T-helper 2 cell treated with Interferon-gamma antibody and Interleukin-4, amounts not matched to agents 100 ng/mL and 5 ng/mL, for 36 hours (primary cell): Measurements from ENCODE around the gene TERT. TPM values are rescaled to one million over a fixed set of nuclear protein-coding genes. Genes with fewer than 3 reads are reported as not detected.

Experiments used
- intact Hi-C: fragments of 100-400 bp; cut with micrococcal nuclease; formaldehyde crosslinking; loops from one replicate; pipeline ENCODE4 v1.15.1; 2023
- total RNA-seq: library from RNA; stranded (reverse); gene quantifications from 2 replicates; pipeline ENCODE4 v1.2.3, GENCODE V29; 2022

The TERT gene
- total RNA-seq, 1 donor from 2014 or later: 9.0 TPM

DNA sequence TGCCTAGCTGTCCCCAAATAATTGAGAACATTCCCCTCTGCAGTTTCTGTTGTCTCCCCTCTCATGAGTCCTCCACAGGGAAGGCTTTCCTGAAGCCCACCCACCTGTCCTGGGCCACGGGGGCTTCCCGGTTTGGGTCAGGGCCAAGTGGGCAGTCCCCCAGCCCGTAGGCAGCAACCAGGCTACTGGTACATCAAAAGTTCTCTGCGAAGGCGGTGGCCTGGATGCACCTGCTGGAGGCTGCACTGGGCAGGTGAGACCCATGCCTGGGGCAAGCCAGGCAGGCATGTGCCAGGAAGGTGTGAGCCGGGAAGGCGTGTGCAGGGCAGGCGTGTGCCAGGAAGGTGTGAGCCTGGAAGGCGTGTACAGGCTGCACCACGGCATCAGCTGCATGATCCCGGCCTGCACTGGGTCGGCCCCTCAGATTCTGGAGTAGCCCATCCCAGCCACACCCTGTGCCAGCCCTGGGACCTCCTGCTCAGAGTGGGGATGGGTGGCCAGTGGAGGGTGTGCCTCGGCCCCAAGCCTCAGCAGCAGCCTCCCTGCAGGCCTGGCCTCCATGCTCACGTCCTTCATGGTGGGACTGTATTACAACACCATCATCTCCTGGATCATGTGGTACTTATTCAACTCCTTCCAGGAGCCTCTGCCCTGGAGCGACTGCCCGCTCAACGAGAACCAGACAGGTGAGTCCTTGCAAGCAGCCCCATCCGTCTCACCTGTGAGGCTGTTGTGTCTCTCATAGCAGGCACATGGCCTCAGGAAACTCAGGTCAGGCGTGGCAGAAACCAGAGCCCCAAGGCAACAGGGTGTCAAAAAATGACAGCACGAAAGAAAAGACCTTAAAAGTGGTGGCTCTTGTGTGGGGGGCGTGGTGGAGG is 84.7 kb downstream of the TERT start:
- intact Hi-C loops: no loop called here

GRCh38 chr5:1209489-1209852 is 85.4 kb downstream of the TERT start:
- intact Hi-C loops: no loop called here

DNA sequence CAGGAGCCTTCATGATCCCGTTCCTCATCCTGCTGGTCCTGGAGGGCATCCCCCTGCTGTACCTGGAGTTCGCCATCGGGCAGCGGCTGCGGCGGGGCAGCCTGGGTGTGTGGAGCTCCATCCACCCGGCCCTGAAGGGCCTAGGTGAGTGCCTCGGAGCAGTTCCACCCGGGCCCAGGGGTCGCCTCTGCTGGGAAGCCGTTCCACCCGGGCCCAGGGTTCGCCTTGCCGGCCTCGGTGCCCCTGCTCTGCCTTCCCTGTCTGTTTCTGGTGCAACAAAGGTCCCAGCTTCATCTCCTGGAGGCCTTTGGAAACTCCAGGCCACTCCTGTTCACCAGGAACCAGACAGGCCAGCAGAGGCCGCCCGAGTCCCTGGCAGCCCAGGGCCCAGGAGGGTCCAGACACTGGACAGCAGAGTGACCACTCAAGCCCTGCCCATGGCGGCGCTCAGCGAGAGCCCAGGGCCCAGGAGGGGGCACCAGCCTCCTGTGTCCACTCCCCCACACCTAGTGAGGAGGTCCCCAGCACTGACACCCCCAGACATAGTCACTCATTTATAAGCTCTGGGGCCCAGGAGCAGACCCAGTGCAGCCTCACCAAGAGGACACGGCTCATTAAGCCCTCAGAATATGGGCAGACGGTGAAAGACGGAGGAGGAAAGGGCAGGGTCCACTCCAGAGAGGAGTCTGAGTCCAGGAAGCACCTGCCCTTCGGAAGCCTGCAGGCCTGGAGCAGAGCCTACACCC is 86.0 kb downstream of the TERT start:
- intact Hi-C loops: no loop called here

- intact Hi-C loops: no loop called here
Measured at GRCh38 chr5:1208221-1208742, 86.6 kb downstream of the TERT start.

GRCh38 chr5:1207555-1207954 is 87.3 kb downstream of the TERT start:
- intact Hi-C loops: no loop called here

DNA sequence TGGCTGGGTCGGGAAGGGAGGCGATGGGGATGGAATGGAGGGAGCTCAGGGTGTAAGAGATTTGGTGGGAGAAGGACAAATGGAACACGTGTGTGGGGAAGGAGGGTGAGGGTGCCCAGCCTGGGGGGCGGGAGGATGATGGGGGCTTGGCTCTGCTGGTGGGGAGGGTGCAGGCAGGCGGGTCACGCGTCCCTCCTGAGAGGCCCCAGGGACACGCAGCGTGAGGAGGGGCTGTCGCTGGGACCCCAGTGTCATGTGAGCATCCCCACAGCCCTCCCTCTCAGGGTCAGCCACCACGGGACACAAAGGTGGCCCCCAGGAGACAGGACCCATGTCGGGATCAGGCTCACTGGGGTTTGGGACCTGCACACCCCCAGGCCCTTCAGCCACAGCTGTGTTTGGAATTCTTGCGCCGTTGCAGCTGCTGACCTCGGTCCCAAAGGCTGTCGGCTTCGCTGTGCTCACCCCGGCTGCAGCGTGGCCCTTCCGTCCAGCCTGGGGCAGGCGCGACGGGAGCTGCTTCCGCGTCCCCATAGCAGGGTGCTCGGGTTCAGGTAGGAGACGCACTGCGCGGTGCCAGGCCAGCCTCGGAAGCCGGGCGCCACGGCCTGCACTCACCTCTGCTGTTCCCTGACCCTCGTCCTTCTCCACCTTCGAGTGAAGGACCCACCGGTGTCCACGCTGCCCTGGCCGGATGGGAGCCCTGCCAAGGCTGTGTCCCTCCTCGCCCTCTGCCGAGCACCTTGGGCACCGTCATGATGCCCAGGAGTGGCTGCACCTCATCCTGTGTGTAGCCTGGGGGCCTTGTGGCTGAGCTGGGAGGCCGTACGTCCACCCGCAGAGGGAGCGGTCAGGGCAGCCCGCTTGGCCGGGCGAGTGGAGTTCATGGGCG is 88.1 kb downstream of the TERT start:
- intact Hi-C loops: no loop called here

DNA sequence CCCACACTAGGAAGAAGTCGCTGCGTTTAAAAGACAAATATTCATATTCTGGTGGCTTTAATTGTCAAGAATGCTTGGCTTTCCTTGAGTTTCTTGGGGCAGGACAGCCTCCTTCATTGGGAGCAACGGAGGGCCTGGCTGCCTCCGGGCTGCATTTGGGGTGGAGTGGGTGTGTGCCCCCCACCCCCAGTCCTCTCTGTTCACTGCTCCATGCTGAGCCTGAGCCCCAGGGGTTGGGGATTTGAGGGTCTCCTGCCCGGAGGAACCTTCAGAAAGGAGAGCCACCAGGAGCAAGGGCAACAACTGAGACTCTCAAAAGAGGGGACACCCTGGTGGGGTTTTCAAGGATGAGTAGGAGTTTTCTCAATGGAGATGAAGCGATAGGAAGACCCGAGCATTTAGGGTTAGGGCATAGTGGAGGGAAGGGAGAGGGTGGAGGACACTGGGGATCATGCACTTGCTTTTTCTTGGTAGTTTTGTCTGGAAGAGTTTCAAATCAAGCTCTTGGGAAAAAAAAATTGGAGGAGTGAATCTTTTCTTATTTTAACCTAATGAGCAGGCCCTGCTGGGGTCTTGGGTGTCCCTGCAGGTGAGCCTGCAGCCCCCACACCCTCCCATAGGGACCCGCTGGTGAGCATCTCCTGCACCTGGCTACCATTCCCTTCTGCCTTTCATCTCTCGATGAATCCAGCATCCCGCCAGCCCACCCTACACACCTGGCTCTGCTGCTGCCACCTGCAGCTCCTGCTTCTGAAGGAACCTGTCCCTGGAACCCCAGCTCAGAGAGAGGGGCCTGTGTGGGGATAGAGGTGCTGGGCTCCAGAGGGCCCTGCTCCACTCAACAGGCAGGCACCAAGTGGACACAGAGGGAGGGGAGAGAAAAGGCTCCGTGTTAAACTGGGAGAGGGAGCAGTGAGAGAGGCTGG is 89.3 kb downstream of the TERT start:
- intact Hi-C loops: no loop called here

- intact Hi-C loops: no loop called here
Measured at GRCh38 chr5:1204693-1205242, 90.1 kb downstream of the TERT start.

DNA sequence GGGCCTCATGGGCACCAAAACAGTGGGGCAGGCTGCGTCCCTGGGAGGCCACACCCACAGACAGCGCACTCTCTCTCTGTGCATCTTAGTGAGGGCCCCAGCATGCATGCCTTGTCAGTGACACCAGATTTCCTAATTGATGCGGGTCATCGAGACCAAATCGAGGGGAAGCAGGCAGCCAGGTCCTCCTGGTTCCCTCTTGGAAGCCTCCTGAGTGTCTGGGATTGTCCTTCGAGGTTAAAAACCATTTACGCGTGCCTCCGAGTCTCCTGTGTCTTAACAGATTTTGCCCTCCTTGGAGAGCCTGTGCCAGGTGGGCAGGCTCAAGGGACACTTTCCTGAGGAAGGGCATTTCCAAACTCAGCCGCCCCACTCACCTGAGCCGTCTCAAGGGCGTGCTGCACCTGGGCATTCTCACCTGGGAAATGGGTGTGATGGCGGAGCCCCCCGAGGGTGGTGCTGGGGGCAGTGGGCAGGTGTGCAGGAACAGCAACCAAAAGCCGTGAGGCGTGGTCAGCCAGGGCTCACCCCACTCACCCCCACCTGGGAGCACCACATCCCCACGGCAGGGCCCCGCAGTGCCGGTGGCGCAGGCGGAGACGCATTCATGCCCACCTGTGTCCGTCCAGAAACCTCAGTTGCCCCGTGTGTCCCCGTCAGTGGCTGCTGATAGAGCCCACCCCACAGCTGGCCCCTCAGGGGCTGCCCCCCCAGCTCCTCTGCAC is 90.7 kb downstream of the TERT start:
- intact Hi-C loops: no loop called here

GRCh38 chr5:1203311-1203967 is 91.4 kb downstream of the TERT start:
- intact Hi-C loops: no loop called here

Other genes starting within 250 kb of the TERT start
- gene SLC12A7, start 183.0 kb downstream of the TERT start, total RNA-seq: 101 and 107 TPM in 2 replicates
- gene SLC6A19, start 93.5 kb downstream of the TERT start, total RNA-seq: not detected in 2 replicates
- not detected in 2 replicates for gene SLC6A18, start 69.7 kb downstream of the TERT start, total RNA-seq
- gene CLPTM1L, start 50.0 kb upstream of the TERT start, total RNA-seq: 116 and 118 TPM in 2 replicates
- 0.39 and 0.41 TPM in 2 replicates for gene SLC6A3, start 150.4 kb upstream of the TERT start, total RNA-seq
- gene LPCAT1, start 228.9 kb upstream of the TERT start, total RNA-seq: 73.9 and 74.9 TPM in 2 replicates